RWPE1 (cell line): Measurements from ENCODE around the gene NPAS2.

Experiments
- CTCF ChIA-PET: fragments of 350-600 bp; sonication (Branson Sonifier 250); formaldehyde crosslinking; extraction: SDS; loops from one replicate; lab custom pipeline; 2021; lab: Yijun Ruan, JAX
- POLR2A ChIA-PET: fragments of 400-600 bp; formaldehyde crosslinking; extraction: SDS; loops from one replicate; lab custom pipeline; 2020; ENCODE audit warnings: antibody characterized with exemption; ENCODE audit not compliant: low non-redundant PET; lab: Yijun Ruan, JAX
- DNase-seq: peaks from one replicate; pipeline ENCODE4 v3.0.0; 2012; ENCODE audit warnings: low spot score
- H3K27ac ChIP-seq: fragments of 450-650 bp; 2 replicates; pipeline ENCODE4 v1.5.1; 2017
- TF ChIP-seq, protein P1 (sequence below): fragments of 450-650 bp; conservative IDR thresholded peaks from 2 replicates; pipeline ENCODE4 v1.5.1; 2017; ENCODE audit warnings: low read depth, mild to moderate bottlenecking

NPAS2 gene

DNA sequence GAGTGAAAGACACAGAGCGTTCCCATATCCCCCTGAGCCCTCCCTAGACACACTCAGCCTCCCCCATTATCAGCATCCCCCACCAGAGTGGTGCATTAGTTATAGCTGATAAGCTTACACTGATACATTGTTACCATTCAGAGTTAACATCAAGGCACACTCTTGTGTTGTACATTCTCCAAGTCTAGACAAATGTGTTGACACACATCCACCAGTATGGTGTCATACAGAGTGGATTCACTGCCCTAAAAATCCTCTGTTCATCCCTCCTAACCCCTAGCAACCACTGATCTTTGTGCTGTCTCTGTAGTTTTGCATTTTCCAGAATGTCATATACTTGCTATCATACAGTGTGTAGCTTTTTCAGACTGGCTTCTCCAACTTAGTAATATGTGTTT is 104.2 kb downstream of the NPAS2 start:
- POLR2A ChIA-PET, result no interaction called here
- DNase-seq, result no peak
- CTCF ChIA-PET, result interaction anchor here (0.6 kb wide), 1 partner anchor 150 kb away, joined by 4 read pairs; no protein-coding TSS in a partner anchor
- TF ChIP-seq, protein P1, sequence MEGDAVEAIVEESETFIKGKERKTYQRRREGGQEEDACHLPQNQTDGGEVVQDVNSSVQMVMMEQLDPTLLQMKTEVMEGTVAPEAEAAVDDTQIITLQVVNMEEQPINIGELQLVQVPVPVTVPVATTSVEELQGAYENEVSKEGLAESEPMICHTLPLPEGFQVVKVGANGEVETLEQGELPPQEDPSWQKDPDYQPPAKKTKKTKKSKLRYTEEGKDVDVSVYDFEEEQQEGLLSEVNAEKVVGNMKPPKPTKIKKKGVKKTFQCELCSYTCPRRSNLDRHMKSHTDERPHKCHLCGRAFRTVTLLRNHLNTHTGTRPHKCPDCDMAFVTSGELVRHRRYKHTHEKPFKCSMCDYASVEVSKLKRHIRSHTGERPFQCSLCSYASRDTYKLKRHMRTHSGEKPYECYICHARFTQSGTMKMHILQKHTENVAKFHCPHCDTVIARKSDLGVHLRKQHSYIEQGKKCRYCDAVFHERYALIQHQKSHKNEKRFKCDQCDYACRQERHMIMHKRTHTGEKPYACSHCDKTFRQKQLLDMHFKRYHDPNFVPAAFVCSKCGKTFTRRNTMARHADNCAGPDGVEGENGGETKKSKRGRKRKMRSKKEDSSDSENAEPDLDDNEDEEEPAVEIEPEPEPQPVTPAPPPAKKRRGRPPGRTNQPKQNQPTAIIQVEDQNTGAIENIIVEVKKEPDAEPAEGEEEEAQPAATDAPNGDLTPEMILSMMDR, result no peak
- H3K27ac ChIP-seq, result no peak overlapping the region

DNA sequence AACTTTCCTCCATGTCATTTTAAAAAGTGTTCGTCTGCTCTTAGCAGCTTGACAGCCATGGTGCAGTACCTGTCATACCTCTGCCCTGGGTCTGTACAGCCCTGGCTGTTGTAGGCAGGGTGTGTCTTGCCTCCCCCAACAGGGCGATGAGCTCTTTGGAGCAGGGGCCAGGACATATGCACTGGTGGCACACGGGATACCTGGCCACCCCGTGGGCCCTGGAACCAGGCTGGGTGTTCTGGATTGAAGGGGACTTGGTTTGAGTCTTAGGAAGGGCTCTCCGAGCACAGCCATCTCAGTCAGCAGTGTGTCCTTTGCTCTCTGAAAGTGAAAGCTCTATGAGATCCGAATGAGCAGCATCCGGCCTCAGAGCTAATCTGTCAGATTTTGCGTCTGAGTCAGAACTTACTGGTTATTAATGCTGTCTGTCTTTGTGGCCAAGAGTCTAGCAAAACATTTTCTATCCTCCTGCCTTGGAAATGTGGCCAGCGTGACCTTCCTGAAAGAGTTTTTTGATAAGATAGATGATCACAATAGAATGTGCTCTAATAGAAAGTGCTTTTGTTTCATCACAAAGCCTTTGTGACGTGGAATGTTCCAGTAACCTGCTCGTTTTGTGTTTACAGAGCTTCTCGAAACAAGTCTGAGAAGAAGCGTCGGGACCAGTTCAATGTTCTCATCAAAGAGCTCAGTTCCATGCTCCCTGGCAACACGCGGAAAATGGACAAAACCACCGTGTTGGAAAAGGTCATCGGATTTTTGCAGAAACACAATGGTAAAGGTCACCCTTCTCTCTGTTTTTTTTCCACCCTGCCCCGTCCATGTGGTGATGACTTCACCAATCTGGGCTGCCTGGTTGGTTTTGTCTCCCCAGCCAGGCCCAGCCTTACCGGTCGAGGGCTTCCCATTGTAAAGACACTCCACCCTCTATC is 104.8 kb downstream of the NPAS2 start:
- CTCF ChIA-PET, result interaction anchor here (0.6 kb wide), 1 partner anchor 150 kb away, joined by 4 read pairs; no protein-coding TSS in a partner anchor
- no peak for DNase-seq
- H3K27ac ChIP-seq, result no peak overlapping the region
- POLR2A ChIA-PET, result no interaction called here
- TF ChIP-seq, protein P1, result no peak

DNA sequence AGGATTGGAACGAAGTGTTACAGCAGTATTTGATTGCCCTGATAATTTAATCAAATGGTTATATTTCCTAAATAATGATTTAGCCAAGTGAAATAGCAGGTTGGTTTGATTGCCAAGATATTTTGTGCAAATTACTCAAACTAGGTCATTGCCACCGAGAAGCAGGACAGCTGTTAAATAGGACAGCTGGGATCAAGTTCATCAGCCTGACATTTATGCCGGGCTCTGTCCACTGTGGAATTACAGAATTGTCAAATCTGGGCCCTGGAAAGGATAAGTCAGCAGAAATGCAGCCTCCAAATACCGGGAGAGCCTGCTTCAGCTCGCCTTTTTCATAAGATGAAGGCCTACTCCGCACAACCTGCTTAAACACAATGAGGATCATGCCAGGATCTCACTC is 108.3 kb downstream of the NPAS2 start:
- ChIA-PET POLR2A (no interaction called here), CTCF (no interaction called here)
- H3K27ac ChIP-seq, result no peak overlapping the region
- TF ChIP-seq, protein P1, result no peak
- no peak for DNase-seq

DNA sequence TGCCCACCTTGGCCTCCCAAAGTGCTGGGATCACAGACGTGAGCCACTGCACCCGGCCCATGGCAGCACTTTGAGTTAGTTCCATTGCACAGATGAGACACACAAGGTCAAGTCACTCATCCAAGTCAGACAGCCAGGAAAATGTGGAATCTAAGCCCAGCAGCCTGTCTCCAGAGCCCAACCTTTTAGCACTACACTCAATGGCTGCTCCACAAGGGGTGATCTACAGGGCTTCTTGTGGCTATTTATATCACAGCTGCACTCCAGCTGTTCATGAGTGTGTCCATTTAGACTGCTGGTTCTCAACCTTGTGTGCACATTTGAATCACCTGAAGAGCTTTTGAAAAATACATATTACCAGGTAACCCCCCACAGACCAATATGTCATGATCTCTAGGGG is 109.2 kb downstream of the NPAS2 start:
- ChIA-PET CTCF (no interaction called here), POLR2A (no interaction called here)
- DNase-seq, result no peak
- TF ChIP-seq, protein P1, result no peak
- H3K27ac ChIP-seq, result no peak overlapping the region

DNA sequence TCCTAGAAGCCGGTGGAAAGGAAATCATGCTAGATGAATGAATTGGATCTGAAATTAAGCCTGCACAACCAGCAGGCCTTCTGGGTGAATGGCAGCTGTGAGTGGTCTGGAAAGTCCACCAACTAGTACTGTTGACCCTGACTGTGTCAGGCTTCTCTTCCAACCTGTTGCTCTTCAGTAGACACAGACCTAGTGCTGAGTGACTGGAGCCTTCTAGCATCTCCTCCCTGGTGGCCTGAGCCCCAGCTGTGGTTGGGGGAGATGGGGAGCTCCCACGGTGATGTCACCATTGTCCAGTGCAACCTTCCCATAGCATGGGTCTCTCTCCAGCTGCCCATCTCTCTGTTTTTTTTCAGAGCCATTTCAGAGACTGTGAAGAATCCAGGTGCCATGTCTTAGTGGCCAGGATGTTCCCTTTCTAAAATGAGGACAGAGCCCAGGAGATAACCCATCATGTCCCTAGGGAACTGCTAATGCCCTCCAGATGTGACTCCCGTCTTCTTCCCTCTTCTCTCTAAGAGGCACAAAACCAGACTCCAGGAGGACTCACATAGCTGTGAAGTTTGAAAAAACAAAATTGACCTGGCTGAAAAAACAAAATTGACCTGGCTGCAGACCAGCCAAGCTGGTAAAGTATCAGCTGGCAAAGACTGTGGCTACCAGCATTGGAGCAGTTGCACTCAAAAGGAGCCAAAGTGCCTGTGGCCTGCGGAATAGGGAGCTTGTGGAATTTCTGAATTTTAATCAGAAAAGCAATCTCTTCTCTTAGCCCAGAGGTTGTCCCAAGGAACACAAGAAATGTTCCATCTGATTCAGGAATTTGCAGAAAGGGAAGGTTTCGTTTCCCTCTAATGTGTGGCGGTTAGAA is 114.8 kb downstream of the NPAS2 start:
- no peak for DNase-seq
- POLR2A ChIA-PET, result no interaction called here
- TF ChIP-seq, protein P1, result no peak
- H3K27ac ChIP-seq, result no peak overlapping the region
- CTCF ChIA-PET, result no interaction called here

DNA sequence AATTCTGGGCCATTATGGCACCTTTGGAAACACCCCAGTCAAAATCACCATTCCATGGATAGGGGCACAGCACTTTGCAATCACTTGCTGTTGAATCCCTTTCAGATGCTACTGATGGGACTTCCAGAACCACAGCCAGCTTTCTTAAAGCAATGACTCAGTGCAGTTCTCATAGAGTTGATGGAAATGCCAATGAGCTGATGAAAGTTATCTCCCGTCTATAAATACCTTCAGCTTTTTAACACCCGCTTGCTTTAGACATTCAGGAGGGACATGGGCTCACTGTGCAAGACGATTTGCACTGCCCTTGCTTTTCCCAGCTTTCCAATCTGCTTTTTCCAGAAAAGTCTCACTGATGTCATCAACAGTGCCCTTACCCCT is 115.4 kb downstream of the NPAS2 start:
- no peak overlapping the region for H3K27ac ChIP-seq
- CTCF ChIA-PET, result no interaction called here
- POLR2A ChIA-PET, result no interaction called here
- TF ChIP-seq, protein P1, result no peak
- DNase-seq, result no peak
